Calu3 (cell line): ENCODE measurements around the gene ZBTB12. TPM values are rescaled to one million over a fixed set of nuclear protein-coding genes. Genes with fewer than 3 reads are reported as not detected.

Experiments
- BruUV-seq: library from RNA; stranded (reverse); fragments of 400-500 nt; replicated peaks from 2 replicates; lab custom pipeline; 2021; lab: Mats Ljungman, UMichigan
- CTCF ChIA-PET: fragments of 300-600 bp; sonication (Branson Sonifier 250); formaldehyde crosslinking; loops from one replicate; lab custom pipeline; 2022; ENCODE audit warnings: antibody characterized with exemption; lab: Charles Lee
- DNase-seq: peaks from one replicate; pipeline ENCODE4 v3.0.0; 2022
- H3K27ac Mint-ChIP-seq: one replicate; pipeline ENCODE4 v1.8.0; 2022; ENCODE audit warnings: mixed read lengths; ENCODE audit not compliant: unreplicated experiment
- H3K27me3 Mint-ChIP-seq: one replicate; pipeline ENCODE4 v1.8.0; 2022; ENCODE audit warnings: mixed read lengths; ENCODE audit not compliant: unreplicated experiment
- H3K36me3 Mint-ChIP-seq: one replicate; pipeline ENCODE4 v1.8.0; 2022; ENCODE audit warnings: mild to moderate bottlenecking, moderate library complexity, mixed read lengths; ENCODE audit not compliant: insufficient read depth, unreplicated experiment
- H3K4me1 Mint-ChIP-seq: one replicate; pipeline ENCODE4 v1.8.0; 2022; ENCODE audit warnings: mild to moderate bottlenecking, low read depth, mixed read lengths; ENCODE audit not compliant: unreplicated experiment
- H3K4me3 Mint-ChIP-seq: one replicate; pipeline ENCODE4 v1.8.0; 2022; ENCODE audit warnings: mild to moderate bottlenecking, low read depth, moderate library complexity, mixed read lengths; ENCODE audit not compliant: unreplicated experiment
- H3K9me3 Mint-ChIP-seq: one replicate; pipeline ENCODE4 v1.8.0; 2022; ENCODE audit warnings: low read depth, mixed read lengths; ENCODE audit not compliant: unreplicated experiment
- CTCF ChIP-seq: fragments of 200-600 bp; IDR thresholded peaks from one replicate; pipeline ENCODE4 v1.8.0; 2022; ENCODE audit warnings: antibody characterized with exemption; ENCODE audit not compliant: unreplicated experiment
- intact Hi-C: fragments of 100-400 bp; cut with micrococcal nuclease; formaldehyde crosslinking; loops from one replicate; pipeline ENCODE4 v1.10.0; 2022; ENCODE audit not compliant: unreplicated experiment
- total RNA-seq: library from RNA; stranded (reverse); gene quantifications from 2 replicates; pipeline ENCODE4 v1.2.3, GENCODE V29; 2022

Gene ZBTB12
- total RNA-seq, 1 experiment from 2014 or later, result 28.1 TPM

- H3K9me3 Mint-ChIP-seq, result no peaks in the 10 kb centered on the region
- peak; percentile 45 for DNase-seq
- no TSS peak for BruUV-seq
- TF ChIP-seq CTCF, result no peak
- H3K27ac Mint-ChIP-seq, result peak overlapping the region; percentile 97
- intact Hi-C loops, result no loop called here
- peaks cover 93% of the 10 kb centered on the region for H3K36me3 Mint-ChIP-seq
- H3K4me1 Mint-ChIP-seq, result peaks cover 46% of the 10 kb centered on the region
- H3K27me3 Mint-ChIP-seq, result no peaks in the 10 kb centered on the region
- H3K4me3 Mint-ChIP-seq, result peak overlapping the region; percentile 99
- CTCF ChIA-PET, result interaction anchor here (0.5 to 2.5 kb wide), 14 partner anchors 9 to 497 kb away, joined by 3 to 30 read pairs (median 4); partner anchors contain the start of genes CFB, DXO, LY6G5C and NELFE
Observed at GRCh38 chr6:31898383-31899011, 3.4 kb downstream of the ZBTB12 start.

- H3K4me1 Mint-ChIP-seq, result peaks cover 39% of the 10 kb centered on the region
- peak within 1 kb of the TSS; percentile 99 for H3K4me3 Mint-ChIP-seq
- no peaks in the 10 kb centered on the region for H3K27me3 Mint-ChIP-seq
- TF ChIP-seq CTCF, result no peak
- peak within 1 kb of the TSS; percentile 97 for H3K27ac Mint-ChIP-seq
- BruUV-seq, result TSS peak; percentile 82
- peak; percentile 97 for DNase-seq
- H3K9me3 Mint-ChIP-seq, result no peaks in the 10 kb centered on the region
- CTCF ChIA-PET, result interaction anchor here (0.6 to 2.5 kb wide), 17 partner anchors 9 to 497 kb away, joined by 3 to 30 read pairs (median 5); partner anchors contain the start of genes CFB, DXO, LY6G5C and NELFE
- peaks cover 96% of the 10 kb centered on the region for H3K36me3 Mint-ChIP-seq
- intact Hi-C loops, result no loop called here
Observed at GRCh38 chr6:31897612-31898382, 4.1 kb downstream of the ZBTB12 start, which contains the start of gene EHMT2. Gene EHMT2 (minus strand): TSS chr6:31897698. CDS start chr6:31897677, 21 bp downstream.

- Mint-ChIP-seq H3K4me1 (peaks cover 34% of the 10 kb centered on the region), H3K27ac (peak overlapping the region; percentile 83), H3K27me3 (no peaks in the 10 kb centered on the region), H3K9me3 (no peaks in the 10 kb centered on the region), H3K36me3 (peaks cover 96% of the 10 kb centered on the region), H3K4me3 (peak overlapping the region; percentile 99)
- no peak for DNase-seq
- intact Hi-C loops, result no loop called here
- no peak for TF ChIP-seq CTCF
- BruUV-seq, result no TSS peak
- CTCF ChIA-PET, result interaction anchor here (0.6 to 2.5 kb wide), 10 partner anchors 9 to 246 kb away, joined by 3 to 30 read pairs (median 6); partner anchors contain the start of genes CFB, NELFE and SKIC2
Observed at GRCh38 chr6:31896856-31897611, 4.9 kb downstream of the ZBTB12 start.

GRCh38 chr6:31896493-31896855 lies 5.4 kb downstream of the ZBTB12 start:
- BruUV-seq, result no TSS peak
- no peak for DNase-seq
- Mint-ChIP-seq H3K27me3 (no peaks in the 10 kb centered on the region), H3K4me1 (peaks cover 34% of the 10 kb centered on the region), H3K27ac (peak overlapping the region; percentile 83), H3K4me3 (peak overlapping the region; percentile 99), H3K36me3 (peaks cover 96% of the 10 kb centered on the region), H3K9me3 (no peaks in the 10 kb centered on the region)
- TF ChIP-seq CTCF, result no peak
- CTCF ChIA-PET, result interaction anchor here (2.5 kb wide), 1 partner anchor 49 kb away, joined by 16 read pairs; the partner anchor contains the start of gene CFB
- intact Hi-C loops, result no loop called here
